Germinal center (tissue), 1 donor: ENCODE measurements around the gene MYO15B.
A peak's percentile ranks its signal among the peaks of the same experiment; 100 is the strongest.
"Not testable (repeated sequence)": the region's sequence is repeated elsewhere in the genome, so short reads cannot be mapped to it uniquely, and the experiment has no call there.

Experiments
- DNase-seq: peaks from one replicate; pipeline ENCODE4 v3.0.0; 2012; ENCODE audit warnings: mixed read lengths, low spot score

Gene MYO15B

GRCh38 chr17:75624714-75625345, 37.2 kb downstream of the MYO15B start:
- DNase-seq: no peak

GRCh38 chr17:75625813-75626486, 38.4 kb downstream of the MYO15B start:
- DNase-seq: peak; percentile 61

GRCh38 chr17:75626496-75627038, 39.0 kb downstream of the MYO15B start:
- no peak for DNase-seq

GRCh38 chr17:75627094-75627493, 39.5 kb downstream of the MYO15B start:
- DNase-seq: no peak

- no peak for DNase-seq
These were observed 40.8 kb downstream of the MYO15B start for GRCh38 chr17:75628425-75628824.

GRCh38 chr17:75629157-75629556, 41.6 kb downstream of the MYO15B start:
- no peak for DNase-seq

GRCh38 chr17:75630071-75630917, 42.7 kb downstream of the MYO15B start:
- DNase-seq: no peak

GRCh38 chr17:75631353-75631752, 43.8 kb downstream of the MYO15B start:
- DNase-seq: no peak

- no peak for DNase-seq
These were observed 44.8 kb downstream of the MYO15B start for GRCh38 chr17:75632428-75632827.

- DNase-seq: peak; percentile 90
These were observed 45.4 kb downstream of the MYO15B start, which contains the start of gene SMIM5 for GRCh38 chr17:75632863-75633485. Gene SMIM5 (plus strand): TSS chr17:75633434. CDS start chr17:75640202, 6,768 bp downstream.

GRCh38 chr17:75633486-75634375, 46.1 kb downstream of the MYO15B start:
- DNase-seq: peak; percentile 77

- no peak for DNase-seq
These were observed 46.8 kb downstream of the MYO15B start for GRCh38 chr17:75634376-75634740.

- DNase-seq: no peak
These were observed 47.4 kb downstream of the MYO15B start for GRCh38 chr17:75634754-75635609.

- DNase-seq: no peak
These were observed 48.1 kb downstream of the MYO15B start for GRCh38 chr17:75635610-75636202.

- no peak for DNase-seq
These were observed 49.0 kb downstream of the MYO15B start for GRCh38 chr17:75636381-75637142.

- no peak for DNase-seq
These were observed 49.5 kb downstream of the MYO15B start for GRCh38 chr17:75637143-75637538.

- no peak for DNase-seq
These were observed 50.0 kb downstream of the MYO15B start for GRCh38 chr17:75637551-75637950.

GRCh38 chr17:75638039-75638438, 50.4 kb downstream of the MYO15B start:
- not testable (repeated sequence) for DNase-seq

- no peak for DNase-seq
These were observed 51.3 kb downstream of the MYO15B start for GRCh38 chr17:75638893-75639292.
